Heart left ventricle (tissue), 16 donors: Measurements from ENCODE around the gene STIM2. TPM values are rescaled to one million over a fixed set of nuclear protein-coding genes. Genes with fewer than 3 reads are reported as not detected.

Source experiments
- ATAC-seq, 4 donors: fragments of 200-7000 bp; cut with Tn5 transposase; one replicate each; pipeline ENCODE4 v1.9.1; 2020 to 2022; ENCODE audit warnings: moderate library complexity in 4 of 4, mild to moderate bottlenecking in 3 of 4, moderate number of reproducible peaks in 1 of 4
- DNase-seq, 5 donors: peaks; one replicate each; pipeline ENCODE4 v3.0.0-alpha.2; 2020
- H3K27ac ChIP-seq, 12 donors: fragments of 200-600 bp; sonication (generic) in 4 of 12; one replicate each; pipeline versions ENCODE4 v1.5.0 to v1.8.0; 2016 to 2022; ENCODE audit warnings: mild to moderate bottlenecking in 2 of 12
- H3K27me3 ChIP-seq, 9 donors: fragments of 200-600 bp; sonication (generic) in 2 of 9; one replicate each; pipeline versions ENCODE4 v1.5.1 to v1.8.0; 2016 to 2022; ENCODE audit warnings: mild to moderate bottlenecking in 3 of 9
- H3K36me3 ChIP-seq, 9 donors: fragments of 200-600 bp; sonication (generic) in 2 of 9; one replicate each; pipeline versions ENCODE4 v1.5.0 to v1.8.0; 2018 to 2022; ENCODE audit warnings: mild to moderate bottlenecking in 2 of 9
- H3K4me1 ChIP-seq, 12 donors: fragments of 200-600 bp; sonication (generic) in 4 of 12; one replicate each; pipeline versions ENCODE4 v1.5.0 to v1.8.0; 2016 to 2022; ENCODE audit warnings: mild to moderate bottlenecking in 3 of 12
- H3K4me3 ChIP-seq, 12 donors: fragments of 200-600 bp; sonication (generic) in 4 of 12; one replicate each; pipeline versions ENCODE4 v1.5.0 to v1.8.0; 2017 to 2022; ENCODE audit warnings: mild to moderate bottlenecking in 9 of 12, moderate library complexity in 4 of 12
- H3K9me3 ChIP-seq, 12 donors: fragments of 200-600 bp; sonication (generic) in 4 of 12; one replicate each; pipeline versions ENCODE4 v1.5.0 to v1.8.0; 2016 to 2022; ENCODE audit warnings: mild to moderate bottlenecking in 1 of 12
- POLR2A ChIP-seq, 2 donors: fragments of 450-650 bp; IDR thresholded peaks; one replicate each; pipeline ENCODE4 v1.6.1; 2017; ENCODE audit warnings: antibody characterized with exemption in 2 of 2, mild to moderate bottlenecking in 2 of 2, moderate library complexity in 2 of 2
- WGBS, 4 donors: extraction: QIAGEN DNeasy Blood & Tissue Kit in 2 of 4; methylation state at CpG; one replicate each; pipeline versions ENCODE4 v1.1.5 to v1.1.7; 2013 to 2018; 5-methylcytosine and 5-hydroxymethylcytosine counted together
- intact Hi-C, 10 donors: fragments of 100-400 bp; cut with DNase I; formaldehyde crosslinking; loops; one replicate each; pipeline versions ENCODE4 v1.11.1 to v1.14.2; 2022
- polyA plus RNA-seq, 2 donors: library from polyadenylated mRNA; stranded (reverse); fragments of 200-250 nt; gene quantifications; one replicate each; pipeline ENCODE4 v1.2.3, GENCODE V29; 2013
- total RNA-seq, 9 donors: library from RNA; depleted of rRNA in 2 of 9; stranded (reverse); fragments of >200 nt in 2 of 9; fragmentation: NEBNext Ultra II Directional in 3 of 9; extraction: Animal tissue kit (Norgen Biotek cat#: 25700) in 3 of 9; gene quantifications; one replicate each; pipeline versions ENCODE4 v1.1.0 to v1.2.4, GENCODE V29; 2016 to 2023
- TF ChIP-seq, protein P1 (sequence below), 12 donors: fragments of 200-600 bp; sonication (generic) in 4 of 12; IDR thresholded peaks; one replicate each; pipeline versions ENCODE4 v1.5.0 to v1.8.0; 2018 to 2022; ENCODE audit warnings: antibody characterized with exemption in 12 of 12, mild to moderate bottlenecking in 5 of 12
- donor health status: ischemic (EF 13 %, LVEDD 7.1; RV severe dilation, severe dysfunction).
- donor health status: healthy with polysubstance abuse.
- donor health status: DM: no; HTN: yes; CAD: no.
- donor health status: DM: no; HTN: no; CAD: no.
- donor health status: ischemic (EF 25% LVEDD 6.9; RV normal size, moderate dysfunction).
- donor health status: ischemic (EF 25% LVEDD 5.7; RV mildly dilated, moderate dysfunction).
- donor health status: healthy.
- donor health status: DM: yes; HTN: yes; CAD: no.
- donor health status: ischemic (EF 35%, LVEDD 5.7; RV mildly dilated, moderate dysfunction).
- donor health status: nonischemic (EF 11% LVEDD 7.7; RV severe dilation, severe dysfunction).
- donor health status: DM: yes; HTN: yes; CAD: no.
- donor health status: PGD.
- donor health status: ischemic (EF 29% LVEDD 5.4; RV normal size, mild dysfunction).
- donor health status: nonischemic (EF 23%, LVEDD 6.1; RV moderate dilation, normal function).

STIM2 gene
- total and polyA plus RNA-seq, 11 donors, result 4.6 to 17.3 (median 8.8) TPM

DNA sequence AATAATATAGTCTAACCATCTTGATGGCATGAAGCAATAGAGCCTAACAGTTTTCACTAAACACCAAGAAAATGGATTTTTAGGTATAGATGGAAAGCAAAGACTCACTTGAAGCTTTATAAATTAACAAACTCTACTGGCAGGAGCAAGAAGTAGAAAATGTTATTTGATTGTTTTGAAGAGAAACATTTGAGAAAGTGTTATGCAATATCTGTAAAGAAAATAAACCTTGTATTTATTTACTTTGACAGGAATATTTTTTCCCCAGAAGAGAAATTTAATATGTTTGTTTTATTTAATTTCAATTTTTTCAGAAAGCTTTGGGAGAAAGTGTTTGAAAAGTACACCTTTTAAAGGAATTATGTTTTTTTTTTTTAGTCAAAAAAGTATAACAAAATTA lies 139.0 kb downstream of the STIM2 start:
- no peaks in the 10 kb centered on the region for H3K9me3 ChIP-seq
- no peak overlapping the region for H3K4me3 ChIP-seq
- intact Hi-C loops, result loop anchor here in 6 of 10 donors (5.0 to 10.0 kb wide), 4 partner anchors 132 to 415 kb away; partner anchors contain the start of gene TBC1D19 (in 3 of the 6)
- ATAC-seq (no peak), DNase-seq (no peak)
- H3K36me3 ChIP-seq, result peaks cover 0 to 13% (median 0%) of the 10 kb centered on the region in 9 donors
- H3K27ac ChIP-seq, result no peak overlapping the region
- no peak for TF ChIP-seq POLR2A (IDR thresholded peaks at IDR 0.05)
- TF ChIP-seq, protein P1, sequence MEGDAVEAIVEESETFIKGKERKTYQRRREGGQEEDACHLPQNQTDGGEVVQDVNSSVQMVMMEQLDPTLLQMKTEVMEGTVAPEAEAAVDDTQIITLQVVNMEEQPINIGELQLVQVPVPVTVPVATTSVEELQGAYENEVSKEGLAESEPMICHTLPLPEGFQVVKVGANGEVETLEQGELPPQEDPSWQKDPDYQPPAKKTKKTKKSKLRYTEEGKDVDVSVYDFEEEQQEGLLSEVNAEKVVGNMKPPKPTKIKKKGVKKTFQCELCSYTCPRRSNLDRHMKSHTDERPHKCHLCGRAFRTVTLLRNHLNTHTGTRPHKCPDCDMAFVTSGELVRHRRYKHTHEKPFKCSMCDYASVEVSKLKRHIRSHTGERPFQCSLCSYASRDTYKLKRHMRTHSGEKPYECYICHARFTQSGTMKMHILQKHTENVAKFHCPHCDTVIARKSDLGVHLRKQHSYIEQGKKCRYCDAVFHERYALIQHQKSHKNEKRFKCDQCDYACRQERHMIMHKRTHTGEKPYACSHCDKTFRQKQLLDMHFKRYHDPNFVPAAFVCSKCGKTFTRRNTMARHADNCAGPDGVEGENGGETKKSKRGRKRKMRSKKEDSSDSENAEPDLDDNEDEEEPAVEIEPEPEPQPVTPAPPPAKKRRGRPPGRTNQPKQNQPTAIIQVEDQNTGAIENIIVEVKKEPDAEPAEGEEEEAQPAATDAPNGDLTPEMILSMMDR (IDR thresholded peaks at IDR 0.05), result no peak
- H3K27me3 ChIP-seq, result no peaks in the 10 kb centered on the region
- peaks cover 0 to 7% (median under 1%) of the 10 kb centered on the region in 12 donors for H3K4me1 ChIP-seq

DNA sequence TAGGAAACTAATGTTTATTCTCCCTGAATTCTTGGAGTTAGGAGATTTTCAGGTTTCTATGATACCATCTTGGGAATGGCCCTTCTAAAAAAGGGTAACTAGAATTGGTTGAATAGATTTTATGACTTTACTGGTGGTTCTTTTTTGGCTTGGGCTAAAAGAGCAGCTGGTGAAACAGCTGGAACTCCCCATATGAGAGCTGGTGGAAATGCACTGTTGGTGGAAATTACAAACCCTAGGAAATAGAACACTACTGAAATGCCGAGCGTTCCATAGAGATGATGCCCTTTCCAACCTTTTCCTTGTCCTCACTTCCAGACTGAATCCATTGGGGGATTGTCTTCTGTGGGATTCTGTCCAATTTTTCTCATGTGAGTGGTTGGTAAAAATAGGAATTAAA lies 139.5 kb downstream of the STIM2 start:
- DNase-seq (no peak), ATAC-seq (peak in 1 of 4 donors; percentile 77)
- peaks cover 0 to 13% (median 0%) of the 10 kb centered on the region in 9 donors for H3K36me3 ChIP-seq
- no peak overlapping the region for H3K27ac ChIP-seq
- no peak overlapping the region for H3K4me3 ChIP-seq
- peaks cover 0 to 3% (median 0%) of the 10 kb centered on the region in 12 donors for H3K4me1 ChIP-seq
- WGBS, 4 donors, result 77 to 82% (median 81%) methylated on average over 2 of the region's 2 CpGs
- H3K9me3 ChIP-seq, result no peaks in the 10 kb centered on the region
- intact Hi-C loops, result loop anchor here in 6 of 10 donors (5.0 to 10.0 kb wide), 4 partner anchors 133 to 415 kb away; partner anchors contain the start of gene TBC1D19 (in 3 of the 6)
- TF ChIP-seq POLR2A (IDR thresholded peaks at IDR 0.05), result no peak
- TF ChIP-seq, protein P1 (IDR thresholded peaks at IDR 0.05), result no peak
- H3K27me3 ChIP-seq, result no peaks in the 10 kb centered on the region

DNA sequence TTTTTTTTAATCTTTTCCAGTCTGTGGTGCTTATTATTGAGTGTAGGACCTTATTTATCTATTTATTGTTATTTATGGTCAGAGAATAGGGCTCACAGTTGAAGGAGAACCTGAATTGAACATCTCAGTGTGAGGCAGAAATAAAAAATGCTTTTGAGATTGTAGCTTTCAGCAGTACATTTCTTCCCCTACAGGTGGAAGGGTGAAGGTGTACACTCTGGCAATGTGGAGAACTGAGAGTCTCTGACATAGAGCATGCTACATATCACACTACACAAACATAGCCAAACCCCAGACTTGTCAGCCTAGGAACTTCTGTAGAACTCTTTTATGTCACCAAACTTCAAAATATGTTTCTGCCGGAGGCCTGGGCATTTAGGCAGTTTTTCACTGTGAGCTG lies 140.2 kb downstream of the STIM2 start:
- H3K27me3 ChIP-seq, result no peaks in the 10 kb centered on the region
- no peak overlapping the region for H3K27ac ChIP-seq
- ATAC-seq (no peak), DNase-seq (no peak)
- H3K9me3 ChIP-seq, result no peaks in the 10 kb centered on the region
- peaks cover 0 to 13% (median 0%) of the 10 kb centered on the region in 9 donors for H3K36me3 ChIP-seq
- H3K4me1 ChIP-seq, result peaks cover 0 to 8% (median 0%) of the 10 kb centered on the region in 12 donors
- no peak overlapping the region for H3K4me3 ChIP-seq
- intact Hi-C loops, result loop anchor here in 6 of 10 donors (5.0 to 10.0 kb wide), 4 partner anchors 134 to 416 kb away; partner anchors contain the start of gene TBC1D19 (in 3 of the 6)
- TF ChIP-seq, protein P1 (IDR thresholded peaks at IDR 0.05), result peak in 1 of 12 donors; percentile 9
- no peak for TF ChIP-seq POLR2A (IDR thresholded peaks at IDR 0.05)
- WGBS, 4 donors, result 97 to 100% (median 98%) methylated on average over 1 of the region's 1 CpG

DNA sequence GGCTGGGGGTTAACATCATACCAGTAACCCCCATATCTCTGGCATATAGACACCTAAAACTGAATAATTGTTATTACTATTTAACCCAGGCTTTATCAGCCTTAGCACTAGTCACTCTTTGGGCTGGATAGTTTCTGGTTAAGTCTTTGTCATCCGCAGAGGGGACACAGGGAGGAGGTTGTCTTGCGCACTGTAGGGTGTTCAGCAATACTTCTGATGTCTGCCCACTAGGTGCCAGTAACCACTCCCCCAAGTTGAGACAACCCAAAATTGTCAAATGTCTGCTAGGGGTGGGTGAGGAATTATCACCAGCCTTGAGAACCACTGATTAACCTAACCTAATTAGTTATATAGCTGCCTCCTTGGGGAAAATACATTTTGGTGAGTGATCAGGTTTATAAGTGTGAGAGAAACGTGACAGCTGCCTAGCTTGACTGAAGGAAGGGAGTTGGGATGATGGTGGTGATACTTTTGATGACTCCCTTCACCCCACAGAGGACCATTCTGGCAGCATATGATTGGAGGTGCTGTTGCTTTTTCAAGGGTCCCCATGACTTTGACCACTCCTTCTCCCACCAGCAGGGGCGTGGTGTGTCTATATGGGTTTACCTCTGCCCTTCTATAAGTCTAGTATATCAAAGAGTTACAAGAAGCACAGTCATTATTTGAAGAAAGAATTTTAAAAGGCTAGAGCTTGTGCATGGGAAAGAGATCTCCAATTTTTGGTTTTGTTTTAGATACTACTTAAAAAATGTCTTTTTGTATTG lies 140.9 kb downstream of the STIM2 start:
- H3K4me3 ChIP-seq, result no peak overlapping the region
- no peak for DNase-seq
- H3K27me3 ChIP-seq, result no peaks in the 10 kb centered on the region
- H3K27ac ChIP-seq, result no peak overlapping the region
- no peaks in the 10 kb centered on the region for H3K9me3 ChIP-seq
- ATAC-seq, result no peak
- TF ChIP-seq POLR2A (IDR thresholded peaks at IDR 0.05), result no peak
- TF ChIP-seq, protein P1 (IDR thresholded peaks at IDR 0.05), result no peak
- intact Hi-C loops, result loop anchor here in 6 of 10 donors (5.0 to 10.0 kb wide), 4 partner anchors 134 to 417 kb away; partner anchors contain the start of gene TBC1D19 (in 3 of the 6)
- peaks cover 0 to 13% (median 0%) of the 10 kb centered on the region in 9 donors for H3K36me3 ChIP-seq
- 95 to 100% (median 98%) methylated on average over 4 of the region's 4 CpGs for WGBS, 4 donors
- H3K4me1 ChIP-seq, result peaks cover 0 to 13% (median 0%) of the 10 kb centered on the region in 12 donors
